GM23248 (cell line): ENCODE data around the gene AKNA. TPM values are rescaled to one million over a fixed set of nuclear protein-coding genes. Genes with fewer than 3 reads are reported as not detected.

Experiments used
- DNase-seq: peaks from one replicate; pipeline ENCODE4 v3.0.0-alpha.2; 2015
- H2AFZ ChIP-seq: fragments of 200-600 bp; sonication (generic); 2 replicates; pipeline ENCODE4 v1.6.1; 2016; ENCODE audit warnings: antibody characterized with exemption
- H3F3A ChIP-seq: fragments of 200-600 bp; sonication (generic); 2 replicates; pipeline ENCODE4 v1.6.1; 2016; ENCODE audit warnings: mild to moderate bottlenecking, antibody characterized with exemption, mixed run types; ENCODE audit not compliant: insufficient read depth
- H3K27ac ChIP-seq: fragments of 200-600 bp; sonication (generic); 2 replicates; pipeline ENCODE4 v1.5.1; 2016; ENCODE audit warnings: mild to moderate bottlenecking
- H3K27me3 ChIP-seq: fragments of 200-600 bp; sonication (generic); replicated peaks from 2 replicates; pipeline ENCODE4 v1.6.1; 2016; ENCODE audit warnings: mild to moderate bottlenecking; ENCODE audit not compliant: insufficient read depth
- H3K36me3 ChIP-seq: fragments of 200-600 bp; sonication (generic); 2 replicates; pipeline ENCODE4 v1.6.1; 2016; ENCODE audit warnings: low read depth, mild to moderate bottlenecking
- H3K4me1 ChIP-seq: fragments of 200-600 bp; sonication (generic); 2 replicates; pipeline ENCODE4 v1.6.1; 2016; ENCODE audit warnings: mild to moderate bottlenecking; ENCODE audit not compliant: insufficient read depth
- H3K4me2 ChIP-seq: fragments of 200-600 bp; sonication (generic); one replicate; pipeline ENCODE4 v1.6.1; 2016; ENCODE audit warnings: mild to moderate bottlenecking; ENCODE audit not compliant: unreplicated experiment
- H3K4me3 ChIP-seq: fragments of 200-600 bp; sonication (generic); 2 replicates; pipeline ENCODE4 v1.5.1; 2016; ENCODE audit warnings: mild to moderate bottlenecking
- H3K79me2 ChIP-seq: fragments of 200-600 bp; sonication (generic); 2 replicates; pipeline ENCODE4 v1.6.1; 2016; ENCODE audit warnings: mild to moderate bottlenecking; ENCODE audit not compliant: insufficient read depth
- H3K9ac ChIP-seq: fragments of 200-600 bp; sonication (generic); 2 replicates; pipeline ENCODE4 v1.6.1; 2016; ENCODE audit warnings: mild to moderate bottlenecking
- H3K9me2 ChIP-seq: fragments of 200-600 bp; sonication (generic); 2 replicates; pipeline ENCODE4 v1.6.1; 2016; ENCODE audit warnings: mixed run types, mild to moderate bottlenecking, moderate library complexity; ENCODE audit not compliant: insufficient read depth
- H3K9me3 ChIP-seq: fragments of 200-600 bp; sonication (generic); one replicate; pipeline ENCODE4 v1.6.1; 2017; ENCODE audit warnings: low read depth
- H4K20me1 ChIP-seq: fragments of 200-600 bp; sonication (generic); 2 replicates; pipeline ENCODE4 v1.6.0; 2016; ENCODE audit not compliant: insufficient read depth
- EZH2 ChIP-seq: fragments of 200-600 bp; sonication (generic); IDR thresholded peaks from 2 replicates; pipeline ENCODE4 v1.6.1; 2018; ENCODE audit warnings: antibody characterized with exemption, mild to moderate bottlenecking; ENCODE audit not compliant: insufficient read depth, poor library complexity, severe bottlenecking
- EZH2phosphoT487 ChIP-seq: fragments of 200-600 bp; sonication (generic); IDR thresholded peaks from 2 replicates; pipeline ENCODE4 v1.6.1; 2018; ENCODE audit warnings: antibody characterized with exemption, moderate library complexity, mild to moderate bottlenecking, low read depth; ENCODE audit not compliant: insufficient read depth
- WGBS, 2 experiments: methylation state at CpG; one replicate each; pipeline ENCODE4 v1.1.6; 2015 to 2017; ENCODE audit warnings: low lambda C conversion rate in 2 of 2, low coverage in 1 of 2; ENCODE audit errors: missing lambda C conversion rate in 2 of 2; 5-methylcytosine and 5-hydroxymethylcytosine counted together
- in situ Hi-C: fragments of 300-500 bp; cut with MboI; formaldehyde crosslinking; loops from 2 replicates; pipeline ENCODE4 v1.15.0; 2020
- polyA plus RNA-seq: library from polyadenylated mRNA; unstranded; fragments of >200 nt; fragmentation: Nextera tagmentation; extraction: Ambion mirVana; gene quantifications from 2 replicates; pipeline ENCODE4 v1.2.1, GENCODE V29; 2016
- total RNA-seq: library from RNA; depleted of rRNA; stranded (reverse); fragments of >200 nt; shearing (Covaris generic); gene quantifications from 2 replicates; pipeline ENCODE4 v1.2.3, GENCODE V29; 2014

AKNA gene
- total and polyA plus RNA-seq, 2 experiments from 2014 or later, result 1.8 to 6.6 TPM

DNA sequence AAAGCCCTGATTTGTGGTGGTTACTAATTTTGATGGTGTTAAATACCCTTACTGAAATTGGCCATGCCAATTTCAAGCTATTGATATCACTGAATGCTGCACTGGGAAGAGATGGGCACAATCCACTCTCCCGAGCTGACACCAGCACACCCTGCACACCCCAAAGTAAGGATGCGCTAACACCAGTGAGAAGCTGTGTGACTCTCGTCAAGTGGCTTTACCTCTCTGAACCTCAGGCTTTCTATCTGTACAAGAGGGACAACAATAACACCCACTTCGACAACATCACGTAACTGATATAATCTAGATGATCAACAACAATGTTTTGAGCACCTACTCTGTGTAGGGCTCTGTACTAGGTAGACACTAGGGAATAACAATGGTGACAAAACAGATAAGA is 8.0 kb upstream of the AKNA start:
- Histone ChIP-seq H2AFZ (no peak overlapping the region), H3K9me2 (no peaks in the 10 kb centered on the region), H3F3A (0 out of 2 replicates have a peak, but pooled peaks cover 4% of the 10 kb centered on the region), H4K20me1 (no peaks in the 10 kb centered on the region), H3K9ac (no peak overlapping the region), H3K9me3 (no peaks in the 10 kb centered on the region), H3K4me3 (no peak overlapping the region), H3K27me3 (no peaks in the 10 kb centered on the region), H3K4me2 (no peak overlapping the region), H3K79me2 (no peaks in the 10 kb centered on the region), H3K36me3 (no peaks in the 10 kb centered on the region), H3K4me1 (peaks cover 10% of the 10 kb centered on the region; the same call in 1 of the 2 replicates), H3K27ac (no peak overlapping the region)
- in situ Hi-C loops, result no loop called here
- no peak for DNase-seq
- TF ChIP-seq EZH2phosphoT487, result no peak
- TF ChIP-seq EZH2, result no peak
- WGBS, 2 experiments, result 92 to 95% methylated on average over 5 of the region's 5 CpGs

- 0 out of 2 replicates have a peak, but pooled peaks cover 4% of the 10 kb centered on the region for H3F3A ChIP-seq
- 32 to 38% methylated on average over 4 to 5 of the region's 5 CpGs for WGBS, 2 experiments
- H3K4me1 ChIP-seq, result peaks cover 10% of the 10 kb centered on the region; the same call in 1 of the 2 replicates
- no peaks in the 10 kb centered on the region for H3K27me3 ChIP-seq
- DNase-seq, result no peak
- no peaks in the 10 kb centered on the region for H4K20me1 ChIP-seq
- no peaks in the 10 kb centered on the region for H3K9me3 ChIP-seq
- no peaks in the 10 kb centered on the region for H3K36me3 ChIP-seq
- TF ChIP-seq EZH2phosphoT487, result no peak
- no peak for TF ChIP-seq EZH2
- H3K4me3 ChIP-seq, result no peak overlapping the region
- in situ Hi-C loops, result no loop called here
- H3K9me2 ChIP-seq, result no peaks in the 10 kb centered on the region
- H3K4me2 ChIP-seq, result no peak overlapping the region
- no peak overlapping the region for H3K9ac ChIP-seq
- H2AFZ ChIP-seq, result no peak overlapping the region
- H3K27ac ChIP-seq, result no peak overlapping the region
- no peaks in the 10 kb centered on the region for H3K79me2 ChIP-seq
Observed at GRCh38 chr9:114395334-114395617, 7.5 kb upstream of the AKNA start.

DNA sequence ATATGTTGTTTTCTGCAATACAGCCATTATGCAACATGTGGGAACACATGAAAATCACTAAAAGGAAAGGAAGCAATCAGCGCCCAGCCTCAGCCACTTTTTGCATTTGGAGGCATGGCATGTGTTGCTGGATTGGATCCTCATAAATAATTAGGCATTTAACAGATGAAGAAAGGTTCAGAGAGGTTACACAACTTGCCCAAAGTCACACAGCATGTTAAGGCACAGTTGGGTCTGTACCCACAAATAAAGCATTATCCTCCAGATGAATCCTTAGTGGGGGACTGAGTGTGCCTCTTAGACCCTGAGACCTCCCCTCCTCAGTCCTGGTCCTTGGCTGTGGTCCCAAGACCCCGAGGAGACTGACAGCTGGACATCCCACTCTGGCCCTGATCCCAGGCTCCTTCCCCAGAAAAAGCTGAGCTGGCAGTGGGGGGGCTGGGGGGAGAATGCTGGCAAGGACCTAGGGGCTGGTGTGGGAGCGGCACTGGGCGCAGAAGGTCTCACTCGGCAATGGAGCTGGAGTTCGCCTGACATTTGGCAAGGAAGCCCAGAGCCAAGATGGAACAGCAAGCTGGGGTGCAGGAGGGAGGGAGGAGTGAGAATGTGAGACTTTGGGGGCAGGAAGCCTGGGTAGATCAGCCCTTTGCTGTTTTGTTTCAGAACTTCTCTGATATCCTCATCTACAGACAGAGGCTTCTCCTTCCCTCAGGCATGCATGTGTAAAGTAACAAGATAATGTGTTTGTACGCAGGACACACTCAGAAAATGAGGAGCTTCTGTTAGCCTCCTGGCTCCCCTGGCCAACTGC is 6.9 kb upstream of the AKNA start:
- no peak overlapping the region for H3K4me2 ChIP-seq
- H3K36me3 ChIP-seq, result no peaks in the 10 kb centered on the region
- no peak overlapping the region for H3K4me3 ChIP-seq
- H2AFZ ChIP-seq, result no peak overlapping the region
- H3K4me1 ChIP-seq, result peaks cover 10% of the 10 kb centered on the region; the same call in 1 of the 2 replicates
- no peak overlapping the region for H3K9ac ChIP-seq
- in situ Hi-C loops, result no loop called here
- H4K20me1 ChIP-seq, result no peaks in the 10 kb centered on the region
- H3K9me3 ChIP-seq, result no peaks in the 10 kb centered on the region
- WGBS, 2 experiments, result 52 to 54% methylated on average over 7 of the region's 7 CpGs
- DNase-seq, result no peak
- H3F3A ChIP-seq, result 0 out of 2 replicates have a peak, but pooled peaks cover 4% of the 10 kb centered on the region
- H3K79me2 ChIP-seq, result no peaks in the 10 kb centered on the region
- H3K27ac ChIP-seq, result no peak overlapping the region
- no peaks in the 10 kb centered on the region for H3K27me3 ChIP-seq
- TF ChIP-seq EZH2phosphoT487 (no peak), EZH2 (no peak)
- no peaks in the 10 kb centered on the region for H3K9me2 ChIP-seq

- in situ Hi-C loops, result no loop called here
Observed at GRCh38 chr9:114392749-114393112, 4.9 kb upstream of the AKNA start.

More at GRCh38 chr9:114392749-114393112, 4.9 kb upstream of the AKNA start:
- no peaks in the 10 kb centered on the region for H3K9me2 ChIP-seq
- H3K9ac ChIP-seq, result no peak overlapping the region
- H3K27ac ChIP-seq, result no peak overlapping the region
- no peaks in the 10 kb centered on the region for H3K27me3 ChIP-seq
- no peaks in the 10 kb centered on the region for H4K20me1 ChIP-seq
- peaks cover 10% of the 10 kb centered on the region; the same call in 1 of the 2 replicates for H3K4me1 ChIP-seq
- no peaks in the 10 kb centered on the region for H3K9me3 ChIP-seq
- no peak overlapping the region for H3K4me3 ChIP-seq
- DNase-seq, result no peak
- TF ChIP-seq EZH2 (no peak), EZH2phosphoT487 (no peak)
- H3K79me2 ChIP-seq, result no peaks in the 10 kb centered on the region
- no peaks in the 10 kb centered on the region for H3K36me3 ChIP-seq
- H2AFZ ChIP-seq, result no peak overlapping the region
- 45 to 48% methylated on average over 3 of the region's 3 CpGs for WGBS, 2 experiments
- 0 out of 2 replicates have a peak, but pooled peaks cover 4% of the 10 kb centered on the region for H3F3A ChIP-seq
- H3K4me2 ChIP-seq, result no peak overlapping the region
